GM23248 (cell line): Measurements from ENCODE around the gene PITPNB.

Experiments used
- EZH2 ChIP-seq: fragments of 200-600 bp; sonication (generic); IDR thresholded peaks from 2 replicates; pipeline ENCODE4 v1.6.1; 2018; ENCODE audit warnings: antibody characterized with exemption, mild to moderate bottlenecking; ENCODE audit not compliant: insufficient read depth, poor library complexity, severe bottlenecking
- EZH2phosphoT487 ChIP-seq: fragments of 200-600 bp; sonication (generic); IDR thresholded peaks from 2 replicates; pipeline ENCODE4 v1.6.1; 2018; ENCODE audit warnings: antibody characterized with exemption, moderate library complexity, mild to moderate bottlenecking, low read depth; ENCODE audit not compliant: insufficient read depth

- TF ChIP-seq EZH2 (no peak), EZH2phosphoT487 (no peak)
Measured at GRCh38 chr22:27842669-27843431, 76.2 kb downstream of the PITPNB start.
